ENCODE measurements around the gene WFDC1.

DNA sequence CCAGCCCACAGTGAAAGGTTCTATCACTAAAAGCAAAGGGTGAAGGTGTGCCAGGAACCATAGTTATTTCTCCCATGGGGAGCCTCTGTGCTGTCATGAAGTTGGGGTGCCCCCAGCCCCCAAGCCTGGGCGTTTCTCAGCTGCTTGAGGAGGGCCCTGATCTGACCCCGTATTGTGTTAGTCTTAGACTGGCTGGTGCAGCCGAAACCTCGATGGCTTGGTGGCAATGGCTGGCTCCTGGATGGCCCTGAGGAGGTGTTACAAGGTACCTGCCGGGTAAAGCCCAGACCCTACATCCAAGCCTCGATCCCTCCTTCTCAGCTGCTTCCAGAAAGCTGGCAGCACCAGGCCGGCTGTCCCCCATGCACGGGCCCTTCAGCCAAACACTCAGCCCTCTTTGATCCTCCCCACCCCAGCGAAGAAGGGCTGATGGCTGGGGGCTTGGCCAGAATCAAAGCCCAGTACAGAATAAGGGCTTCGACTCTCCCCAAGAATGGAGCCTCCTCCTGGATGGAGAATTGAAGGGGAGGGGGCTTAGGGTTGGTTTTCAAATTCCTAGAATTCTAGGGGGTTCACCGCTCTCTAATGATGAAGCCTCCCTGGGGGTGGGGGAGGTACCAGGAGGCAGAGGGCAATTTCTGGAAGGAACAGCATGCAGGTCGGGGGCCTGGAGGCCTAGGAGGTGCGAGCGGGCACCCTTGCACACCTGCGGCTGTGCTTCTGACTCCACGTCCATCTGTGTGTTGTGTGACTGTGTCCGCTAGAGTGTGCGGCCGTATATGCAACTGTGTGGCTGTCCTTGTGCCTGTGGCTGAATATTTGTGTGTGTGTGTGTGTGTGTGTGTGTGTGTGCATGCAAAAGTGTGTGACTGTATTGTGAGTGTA, 23.7 kb downstream of the WFDC1 start:
- TF ChIP-seq, protein P1, sequence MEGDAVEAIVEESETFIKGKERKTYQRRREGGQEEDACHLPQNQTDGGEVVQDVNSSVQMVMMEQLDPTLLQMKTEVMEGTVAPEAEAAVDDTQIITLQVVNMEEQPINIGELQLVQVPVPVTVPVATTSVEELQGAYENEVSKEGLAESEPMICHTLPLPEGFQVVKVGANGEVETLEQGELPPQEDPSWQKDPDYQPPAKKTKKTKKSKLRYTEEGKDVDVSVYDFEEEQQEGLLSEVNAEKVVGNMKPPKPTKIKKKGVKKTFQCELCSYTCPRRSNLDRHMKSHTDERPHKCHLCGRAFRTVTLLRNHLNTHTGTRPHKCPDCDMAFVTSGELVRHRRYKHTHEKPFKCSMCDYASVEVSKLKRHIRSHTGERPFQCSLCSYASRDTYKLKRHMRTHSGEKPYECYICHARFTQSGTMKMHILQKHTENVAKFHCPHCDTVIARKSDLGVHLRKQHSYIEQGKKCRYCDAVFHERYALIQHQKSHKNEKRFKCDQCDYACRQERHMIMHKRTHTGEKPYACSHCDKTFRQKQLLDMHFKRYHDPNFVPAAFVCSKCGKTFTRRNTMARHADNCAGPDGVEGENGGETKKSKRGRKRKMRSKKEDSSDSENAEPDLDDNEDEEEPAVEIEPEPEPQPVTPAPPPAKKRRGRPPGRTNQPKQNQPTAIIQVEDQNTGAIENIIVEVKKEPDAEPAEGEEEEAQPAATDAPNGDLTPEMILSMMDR (IDR thresholded peaks at IDR 0.05; ENCODE audit: low read depth, low read length), result no peak
- TF ChIP-seq EZH2phosphoT487 (IDR thresholded peaks at IDR 0.05; ENCODE audit: low read depth), result no peak

All from OCI-LY3 (cell line).